Measurements from ENCODE around the gene DEAF1.

DEAF1 gene

DNA sequence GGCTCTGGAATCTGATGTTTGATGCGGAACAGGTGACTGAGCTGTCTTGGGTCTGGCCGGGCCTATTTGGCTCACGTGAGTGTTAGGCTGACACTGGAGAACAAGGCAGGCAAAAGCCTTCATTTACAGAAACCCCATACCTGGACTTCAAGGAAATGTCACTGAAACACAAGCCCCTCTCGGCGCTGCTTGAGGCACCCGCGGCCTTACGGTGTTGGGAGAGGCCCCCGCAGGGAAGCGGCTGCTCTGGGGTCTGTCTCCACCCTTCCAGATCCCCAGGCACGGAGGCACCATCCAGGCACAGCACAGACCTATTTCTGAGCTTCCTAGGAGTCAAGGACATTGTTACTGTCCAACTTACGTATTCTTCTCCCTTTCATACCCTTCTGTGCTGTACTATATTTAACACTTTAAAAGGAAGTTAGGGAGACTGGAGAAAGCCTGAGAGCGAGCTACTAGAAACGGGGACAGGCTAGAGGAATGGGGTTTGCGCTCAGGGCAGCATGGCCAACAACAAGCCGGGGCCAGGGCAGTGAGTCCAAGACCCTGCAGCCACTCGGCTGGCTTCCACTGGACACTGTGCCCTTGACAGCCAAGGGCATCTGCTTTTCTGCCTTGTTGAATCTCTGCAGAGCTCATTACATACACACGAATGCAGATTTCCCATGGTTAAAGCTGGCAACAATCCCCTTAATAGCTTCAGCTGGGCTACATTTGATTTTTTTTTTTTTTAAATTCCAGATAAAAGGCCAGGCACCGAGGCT is 34.2 kb downstream of the DEAF1 start:
- H3K27ac ChIP-seq (ENCODE audit: low read length, poor library complexity, severe bottlenecking), result no peak overlapping the region
- no peaks in the 10 kb centered on the region for H3K9me3 ChIP-seq (ENCODE audit: control insufficient read depth, low read length)
- H3K18ac ChIP-seq (ENCODE audit: low read depth in 1 of 2, low read length in 2 of 2), result no peak overlapping the region
- H4K8ac ChIP-seq (ENCODE audit: low read length), result no peak overlapping the region
- DNase-seq, result no peak
- H3K23ac ChIP-seq (ENCODE audit: low read length in 2 of 2), result no peak overlapping the region
- H4K91ac ChIP-seq (ENCODE audit: low read length), result no peak overlapping the region
- no peak overlapping the region for H3K9ac ChIP-seq (ENCODE audit: low read length)
- peaks cover 46% of the 10 kb centered on the region for H3K79me1 ChIP-seq (replicated peaks; ENCODE audit: low read length, poor library complexity, severe bottlenecking)
- no peak overlapping the region for H2BK12ac ChIP-seq (ENCODE audit: low read length in 2 of 2)
- H2AFZ ChIP-seq (ENCODE audit: low read depth, low read length), result no peak overlapping the region
- peaks cover 49 to 81% of the 10 kb centered on the region in 2 experiments for H3K36me3 ChIP-seq (ENCODE audit: control insufficient read depth in 1 of 2, insufficient read depth in 2 of 2, low read depth in 1 of 2, low read length in 2 of 2)
- H2AK5ac ChIP-seq (ENCODE audit: low read length, severe bottlenecking), result no peak overlapping the region
- H3K14ac ChIP-seq (ENCODE audit: low read length in 2 of 2), result no peak overlapping the region
- no peak overlapping the region for H3K4me2 ChIP-seq (ENCODE audit: low read length, poor library complexity, severe bottlenecking)
- H2BK120ac ChIP-seq (ENCODE audit: low read depth, low read length), result no peak overlapping the region
- no peaks in the 10 kb centered on the region for H3K27me3 ChIP-seq (ENCODE audit: control insufficient read depth in 1 of 2, insufficient read depth in 1 of 2, low read length in 2 of 2)
- H2BK5ac ChIP-seq (ENCODE audit: low read depth, low read length, poor library complexity, severe bottlenecking), result no peak overlapping the region
- 98% methylated on average over 17 of the region's 19 CpGs for whole genome bisulfite sequencing
- no peak overlapping the region for H2BK15ac ChIP-seq (ENCODE audit: low read depth, poor library complexity, severe bottlenecking)
- H3K4me3 ChIP-seq (ENCODE audit: insufficient read depth in 1 of 2, low read depth in 1 of 2, low read length in 2 of 2), result no peak overlapping the region
- peaks cover 19% of the 10 kb centered on the region for H3K4me1 ChIP-seq (ENCODE audit: control insufficient read depth, insufficient read depth, low read depth, low read length)
- H3K4ac ChIP-seq (ENCODE audit: low read depth in 1 of 2, low read length in 2 of 2), result no peak overlapping the region

- no peak overlapping the region for H3K27ac ChIP-seq (ENCODE audit: low read length, poor library complexity, severe bottlenecking)
- no peak overlapping the region for H2AK5ac ChIP-seq (ENCODE audit: low read length, severe bottlenecking)
- no peak overlapping the region for H3K14ac ChIP-seq (ENCODE audit: low read length in 2 of 2)
- no peak overlapping the region for H2BK120ac ChIP-seq (ENCODE audit: low read depth, low read length)
- H3K18ac ChIP-seq (ENCODE audit: low read depth in 1 of 2, low read length in 2 of 2), result no peak overlapping the region
- no peak overlapping the region for H2BK5ac ChIP-seq (ENCODE audit: low read depth, low read length, poor library complexity, severe bottlenecking)
- peaks cover 49 to 75% of the 10 kb centered on the region in 2 experiments for H3K36me3 ChIP-seq (ENCODE audit: control insufficient read depth in 1 of 2, insufficient read depth in 2 of 2, low read depth in 1 of 2, low read length in 2 of 2)
- H3K9me3 ChIP-seq (ENCODE audit: control insufficient read depth, low read length), result no peaks in the 10 kb centered on the region
- peaks cover 17% of the 10 kb centered on the region for H3K4me1 ChIP-seq (ENCODE audit: control insufficient read depth, insufficient read depth, low read depth, low read length)
- H3K9ac ChIP-seq (ENCODE audit: low read length), result no peak overlapping the region
- no peak overlapping the region for H2AFZ ChIP-seq (ENCODE audit: low read depth, low read length)
- no peaks in the 10 kb centered on the region for H3K27me3 ChIP-seq (ENCODE audit: control insufficient read depth in 1 of 2, insufficient read depth in 1 of 2, low read length in 2 of 2)
- H4K91ac ChIP-seq (ENCODE audit: low read length), result no peak overlapping the region
- peaks cover 43% of the 10 kb centered on the region for H3K79me1 ChIP-seq (replicated peaks; ENCODE audit: low read length, poor library complexity, severe bottlenecking)
- H2BK15ac ChIP-seq (ENCODE audit: low read depth, poor library complexity, severe bottlenecking), result no peak overlapping the region
- no peak overlapping the region for H4K8ac ChIP-seq (ENCODE audit: low read length)
- H3K4me2 ChIP-seq (ENCODE audit: low read length, poor library complexity, severe bottlenecking), result no peak overlapping the region
- H3K23ac ChIP-seq (ENCODE audit: low read length in 2 of 2), result no peak overlapping the region
- H2BK12ac ChIP-seq (ENCODE audit: low read length in 2 of 2), result no peak overlapping the region
- DNase-seq, result no peak
- WGBS, result 97% methylated on average over 19 of the region's 19 CpGs
- no peak overlapping the region for H3K4ac ChIP-seq (ENCODE audit: low read depth in 1 of 2, low read length in 2 of 2)
- no peak overlapping the region for H3K4me3 ChIP-seq (ENCODE audit: insufficient read depth in 1 of 2, low read depth in 1 of 2, low read length in 2 of 2)
These were observed 34.7 kb downstream of the DEAF1 start for GRCh38 chr11:660281-660680.

- H3K36me3 ChIP-seq (ENCODE audit: control insufficient read depth in 1 of 2, insufficient read depth in 2 of 2, low read depth in 1 of 2, low read length in 2 of 2), result peaks cover 49 to 76% of the 10 kb centered on the region in 2 experiments
- no peaks in the 10 kb centered on the region for H3K27me3 ChIP-seq (ENCODE audit: control insufficient read depth in 1 of 2, insufficient read depth in 1 of 2, low read length in 2 of 2)
- peaks cover 45% of the 10 kb centered on the region for H3K79me1 ChIP-seq (replicated peaks; ENCODE audit: low read length, poor library complexity, severe bottlenecking)
- no peak overlapping the region for H2BK120ac ChIP-seq (ENCODE audit: low read depth, low read length)
- H2AFZ ChIP-seq (ENCODE audit: low read depth, low read length), result no peak overlapping the region
- no peak overlapping the region for H2AK5ac ChIP-seq (ENCODE audit: low read length, severe bottlenecking)
- H3K4me2 ChIP-seq (ENCODE audit: low read length, poor library complexity, severe bottlenecking), result no peak overlapping the region
- no peak for DNase-seq
- no peak overlapping the region for H3K14ac ChIP-seq (ENCODE audit: low read length in 2 of 2)
- H3K23ac ChIP-seq (ENCODE audit: low read length in 2 of 2), result no peak overlapping the region
- H3K9ac ChIP-seq (ENCODE audit: low read length), result no peak overlapping the region
- no peak overlapping the region for H2BK15ac ChIP-seq (ENCODE audit: low read depth, poor library complexity, severe bottlenecking)
- H4K91ac ChIP-seq (ENCODE audit: low read length), result no peak overlapping the region
- no peak overlapping the region for H3K4ac ChIP-seq (ENCODE audit: low read depth in 1 of 2, low read length in 2 of 2)
- no peak overlapping the region for H3K18ac ChIP-seq (ENCODE audit: low read depth in 1 of 2, low read length in 2 of 2)
- no peak overlapping the region for H3K4me3 ChIP-seq (ENCODE audit: insufficient read depth in 1 of 2, low read depth in 1 of 2, low read length in 2 of 2)
- no peak overlapping the region for H2BK12ac ChIP-seq (ENCODE audit: low read length in 2 of 2)
- H3K4me1 ChIP-seq (ENCODE audit: control insufficient read depth, insufficient read depth, low read depth, low read length), result peaks cover 21% of the 10 kb centered on the region
- WGBS, result 96% methylated on average over 16 of the region's 16 CpGs
- no peak overlapping the region for H4K8ac ChIP-seq (ENCODE audit: low read length)
- no peak overlapping the region for H2BK5ac ChIP-seq (ENCODE audit: low read depth, low read length, poor library complexity, severe bottlenecking)
- H3K9me3 ChIP-seq (ENCODE audit: control insufficient read depth, low read length), result no peaks in the 10 kb centered on the region
- H3K27ac ChIP-seq (ENCODE audit: low read length, poor library complexity, severe bottlenecking), result no peak overlapping the region
These were observed 35.4 kb downstream of the DEAF1 start for GRCh38 chr11:659532-660085.

DNA sequence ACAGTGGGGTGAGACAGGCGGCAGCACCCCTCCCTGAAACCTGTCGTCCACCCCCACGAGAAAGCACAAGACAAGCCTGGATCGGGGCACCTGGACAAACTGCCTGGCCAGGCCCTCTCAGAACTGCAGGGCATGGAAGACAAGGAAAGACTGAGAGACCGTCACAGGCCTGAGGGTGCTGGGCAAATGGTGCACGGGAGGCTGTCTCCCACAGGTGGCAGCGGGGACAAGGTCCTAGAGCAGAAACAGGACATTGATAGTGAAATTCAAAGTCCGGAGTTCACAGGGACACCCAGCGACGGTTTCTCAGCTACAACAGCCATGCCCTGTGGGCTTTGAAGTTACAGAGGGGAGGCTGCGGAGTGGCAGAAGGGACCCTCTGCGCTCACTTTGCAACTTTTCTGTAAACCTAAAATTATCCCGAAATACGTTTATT is 37.3 kb downstream of the DEAF1 start:
- Histone ChIP-seq H3K9ac (ENCODE audit: low read length) (no peak overlapping the region), H3K4me1 (ENCODE audit: control insufficient read depth, insufficient read depth, low read depth, low read length) (peaks cover 19% of the 10 kb centered on the region), H2AFZ (ENCODE audit: low read depth, low read length) (no peak overlapping the region), H3K79me1 (replicated peaks; ENCODE audit: low read length, poor library complexity, severe bottlenecking) (peaks cover 43% of the 10 kb centered on the region), H2BK5ac (ENCODE audit: low read depth, low read length, poor library complexity, severe bottlenecking) (no peak overlapping the region), H3K4ac (ENCODE audit: low read depth in 1 of 2, low read length in 2 of 2) (no peak overlapping the region), H2BK12ac (ENCODE audit: low read length in 2 of 2) (no peak overlapping the region), H3K4me3 (ENCODE audit: insufficient read depth in 1 of 2, low read depth in 1 of 2, low read length in 2 of 2) (no peak overlapping the region), H2BK120ac (ENCODE audit: low read depth, low read length) (no peak overlapping the region), H3K18ac (ENCODE audit: low read depth in 1 of 2, low read length in 2 of 2) (no peak overlapping the region), H3K9me3 (ENCODE audit: control insufficient read depth, low read length) (no peaks in the 10 kb centered on the region), H2BK15ac (ENCODE audit: low read depth, poor library complexity, severe bottlenecking) (no peak overlapping the region), H4K8ac (ENCODE audit: low read length) (no peak overlapping the region), H3K36me3 (ENCODE audit: control insufficient read depth in 1 of 2, insufficient read depth in 2 of 2, low read depth in 1 of 2, low read length in 2 of 2) (peaks cover 54 to 78% of the 10 kb centered on the region in 2 experiments), H2AK5ac (ENCODE audit: low read length, severe bottlenecking) (no peak overlapping the region), H3K27me3 (ENCODE audit: control insufficient read depth in 1 of 2, insufficient read depth in 1 of 2, low read length in 2 of 2) (no peaks in the 10 kb centered on the region), H3K4me2 (ENCODE audit: low read length, poor library complexity, severe bottlenecking) (no peak overlapping the region), H3K23ac (ENCODE audit: low read length in 2 of 2) (no peak overlapping the region), H3K27ac (ENCODE audit: low read length, poor library complexity, severe bottlenecking) (no peak overlapping the region), H3K14ac (ENCODE audit: low read length in 2 of 2) (no peak overlapping the region), H4K91ac (ENCODE audit: low read length) (no peak overlapping the region)
- WGBS, result 90% methylated on average over 14 of the region's 14 CpGs
- no peak for DNase-seq
